Epithelial cell of proximal tubule (primary cell): ENCODE data around the gene MRPL53. TPM values are rescaled to one million over a fixed set of nuclear protein-coding genes. Genes with fewer than 3 reads are reported as not detected.

Experiments used
- DNase-seq: peaks from one replicate; pipeline ENCODE4 v3.0.0-alpha.2; 2011; ENCODE audit warnings: low read depth
- H3K4me3 ChIP-seq: 2 replicates; pipeline ENCODE4 v1.5.1; 2011; ENCODE audit warnings: low read depth, mild to moderate bottlenecking, low read length
- total RNA-seq: library from RNA; depleted of rRNA; stranded (reverse); fragments of >200 nt; gene quantifications from 2 replicates; pipeline ENCODE4 v1.2.3, GENCODE V29; 2015
- TF ChIP-seq, protein P1 (sequence below): conservative IDR thresholded peaks from 2 replicates; pipeline ENCODE4 v1.5.1; 2012; ENCODE audit warnings: low read depth, mild to moderate bottlenecking, low read length

Gene MRPL53
- total RNA-seq, 1 donor from 2014 or later, result 34.2 TPM

DNA sequence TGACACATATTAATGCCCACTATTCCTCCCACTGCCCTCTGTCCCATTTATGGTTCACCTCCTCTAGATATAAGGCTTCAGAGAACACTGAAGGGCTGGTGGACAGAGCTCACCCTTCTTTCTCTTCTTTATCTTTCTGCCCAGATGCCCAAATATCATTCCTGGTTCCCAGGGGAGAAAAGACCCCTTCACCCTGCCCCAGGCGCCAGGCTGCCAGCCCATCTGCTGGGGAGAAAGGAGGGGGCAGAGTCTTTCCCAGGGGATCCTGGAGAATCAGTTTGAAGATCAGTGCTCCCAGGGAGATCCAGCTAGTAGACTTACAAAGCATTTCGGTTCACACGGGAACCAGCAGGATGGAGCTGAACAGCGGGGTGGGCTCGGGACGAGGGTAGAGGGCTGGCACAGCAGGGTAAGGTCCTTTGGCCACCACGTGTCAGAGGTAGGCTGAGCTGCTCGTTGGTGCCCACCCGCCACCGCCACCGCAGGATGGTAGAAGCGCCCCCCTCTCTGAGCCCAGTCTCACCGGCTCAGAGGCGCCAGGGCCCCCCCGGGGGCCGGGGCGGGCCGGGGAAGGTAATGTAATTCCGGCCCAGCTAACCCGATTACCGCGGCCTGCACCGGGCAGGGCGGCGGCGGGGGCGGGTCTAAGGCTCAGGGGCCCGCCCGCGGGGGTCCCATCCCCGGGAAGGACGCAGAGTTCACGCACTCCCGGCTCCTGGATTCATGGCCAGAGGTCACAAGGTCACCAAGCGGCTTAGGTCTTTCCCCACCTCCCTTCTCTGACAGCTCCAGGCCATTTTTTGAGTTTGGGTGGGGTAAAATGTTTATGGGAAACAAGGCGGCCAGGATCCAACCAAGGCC lies 40.5 kb upstream of the MRPL53 start:
- TF ChIP-seq, protein P1, sequence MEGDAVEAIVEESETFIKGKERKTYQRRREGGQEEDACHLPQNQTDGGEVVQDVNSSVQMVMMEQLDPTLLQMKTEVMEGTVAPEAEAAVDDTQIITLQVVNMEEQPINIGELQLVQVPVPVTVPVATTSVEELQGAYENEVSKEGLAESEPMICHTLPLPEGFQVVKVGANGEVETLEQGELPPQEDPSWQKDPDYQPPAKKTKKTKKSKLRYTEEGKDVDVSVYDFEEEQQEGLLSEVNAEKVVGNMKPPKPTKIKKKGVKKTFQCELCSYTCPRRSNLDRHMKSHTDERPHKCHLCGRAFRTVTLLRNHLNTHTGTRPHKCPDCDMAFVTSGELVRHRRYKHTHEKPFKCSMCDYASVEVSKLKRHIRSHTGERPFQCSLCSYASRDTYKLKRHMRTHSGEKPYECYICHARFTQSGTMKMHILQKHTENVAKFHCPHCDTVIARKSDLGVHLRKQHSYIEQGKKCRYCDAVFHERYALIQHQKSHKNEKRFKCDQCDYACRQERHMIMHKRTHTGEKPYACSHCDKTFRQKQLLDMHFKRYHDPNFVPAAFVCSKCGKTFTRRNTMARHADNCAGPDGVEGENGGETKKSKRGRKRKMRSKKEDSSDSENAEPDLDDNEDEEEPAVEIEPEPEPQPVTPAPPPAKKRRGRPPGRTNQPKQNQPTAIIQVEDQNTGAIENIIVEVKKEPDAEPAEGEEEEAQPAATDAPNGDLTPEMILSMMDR, result no peak
- H3K4me3 ChIP-seq, result no peak overlapping the region
- no peak for DNase-seq

DNA sequence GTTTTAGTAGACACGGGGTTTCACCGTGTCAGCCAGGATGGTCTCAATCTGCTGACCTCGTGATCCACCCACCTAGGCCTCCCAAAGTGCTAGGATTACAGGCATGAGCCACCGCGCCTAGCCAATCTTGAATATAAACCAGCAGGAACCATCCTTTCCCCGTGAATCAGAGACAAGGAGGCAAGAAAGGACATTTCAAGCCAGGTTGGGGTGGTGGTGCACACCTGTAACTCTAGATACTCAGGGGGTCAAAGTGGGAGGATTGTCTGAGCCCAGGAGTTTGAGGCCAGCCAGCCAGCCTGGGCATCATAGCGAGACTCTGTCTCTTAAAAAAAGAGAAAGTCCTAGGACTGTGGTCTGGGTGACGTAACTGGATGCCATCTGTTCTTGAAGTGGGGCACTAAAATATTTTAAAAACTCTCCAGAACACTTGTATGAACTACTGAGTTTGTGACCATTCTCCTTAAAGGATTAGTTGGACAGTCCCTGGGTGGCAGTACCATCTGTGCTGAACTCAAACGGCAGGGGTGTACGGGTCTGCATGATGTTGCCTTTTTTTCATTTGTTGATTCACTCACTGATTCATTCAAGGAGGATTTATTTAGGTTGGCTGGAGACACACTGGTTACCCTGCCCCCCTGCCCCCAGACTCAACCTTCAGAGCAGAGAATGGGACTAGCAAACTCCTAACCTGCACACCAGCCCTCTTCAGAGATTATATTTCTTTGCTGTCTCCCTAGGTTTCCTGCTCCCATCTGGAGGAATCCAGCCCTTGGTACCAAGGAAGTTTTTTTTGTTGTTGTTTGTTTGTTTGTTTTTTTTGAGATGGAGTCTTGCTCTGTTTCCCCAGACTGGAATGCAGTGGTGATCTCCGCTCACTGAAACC lies 38.9 kb upstream of the MRPL53 start:
- no peak overlapping the region for H3K4me3 ChIP-seq
- no peak for DNase-seq
- TF ChIP-seq, protein P1, result no peak

DNA sequence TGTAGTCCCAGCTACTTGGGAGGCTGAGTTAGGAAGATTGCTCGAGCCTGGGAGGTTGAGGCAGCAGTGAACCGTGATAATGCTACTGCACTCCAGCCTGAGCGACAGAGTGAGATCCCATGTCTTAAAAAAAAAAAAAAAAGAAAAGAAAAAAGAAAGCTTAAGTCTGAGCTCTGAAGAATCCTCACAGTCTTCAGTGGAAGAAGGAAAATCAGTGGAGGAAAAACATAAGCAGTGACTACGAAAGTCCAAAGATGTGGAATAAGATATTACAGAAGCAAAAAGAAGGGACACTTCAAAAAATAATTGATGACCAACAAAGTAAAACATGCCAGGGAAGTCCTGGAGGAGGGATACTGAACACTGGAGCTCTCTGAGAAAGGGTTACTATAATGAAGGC lies 37.8 kb upstream of the MRPL53 start:
- TF ChIP-seq, protein P1, result no peak
- DNase-seq, result no peak

DNA sequence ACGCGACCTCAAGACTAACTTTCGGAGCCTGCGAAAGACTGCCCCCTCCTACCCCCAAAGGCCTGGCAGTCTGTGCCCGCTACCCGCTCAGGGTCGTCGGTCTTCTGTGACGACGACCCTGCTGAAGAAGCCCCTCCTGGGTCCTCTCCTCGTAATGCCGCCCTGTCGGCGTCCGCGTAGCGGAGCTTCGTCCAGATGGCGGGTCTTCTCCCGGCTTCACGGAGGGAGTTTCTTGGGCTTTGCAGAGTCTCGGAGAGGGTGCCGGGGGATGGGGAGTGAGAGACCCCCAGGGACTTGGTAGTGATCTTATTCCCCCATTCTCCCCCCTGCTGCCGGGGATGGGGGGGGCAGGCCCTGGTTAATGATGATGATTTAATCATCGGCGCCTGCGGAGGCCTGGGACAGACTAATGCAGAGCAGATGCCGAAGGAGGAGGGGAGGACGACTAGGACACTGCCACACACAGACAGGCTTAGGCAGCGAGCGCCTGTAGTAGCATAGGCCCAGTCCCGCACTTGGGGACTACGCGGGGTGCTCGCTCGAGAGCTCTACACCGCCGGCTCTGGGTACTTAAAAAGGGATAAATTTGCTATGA lies 35.5 kb upstream of the MRPL53 start:
- no peak for DNase-seq
- H3K4me3 ChIP-seq, result peak overlapping the region; percentile 72
- TF ChIP-seq, protein P1, result no peak

More for the DNA sequence above, 37.8 kb upstream of the MRPL53 start:
- H3K4me3 ChIP-seq, result no peak overlapping the region

DNA sequence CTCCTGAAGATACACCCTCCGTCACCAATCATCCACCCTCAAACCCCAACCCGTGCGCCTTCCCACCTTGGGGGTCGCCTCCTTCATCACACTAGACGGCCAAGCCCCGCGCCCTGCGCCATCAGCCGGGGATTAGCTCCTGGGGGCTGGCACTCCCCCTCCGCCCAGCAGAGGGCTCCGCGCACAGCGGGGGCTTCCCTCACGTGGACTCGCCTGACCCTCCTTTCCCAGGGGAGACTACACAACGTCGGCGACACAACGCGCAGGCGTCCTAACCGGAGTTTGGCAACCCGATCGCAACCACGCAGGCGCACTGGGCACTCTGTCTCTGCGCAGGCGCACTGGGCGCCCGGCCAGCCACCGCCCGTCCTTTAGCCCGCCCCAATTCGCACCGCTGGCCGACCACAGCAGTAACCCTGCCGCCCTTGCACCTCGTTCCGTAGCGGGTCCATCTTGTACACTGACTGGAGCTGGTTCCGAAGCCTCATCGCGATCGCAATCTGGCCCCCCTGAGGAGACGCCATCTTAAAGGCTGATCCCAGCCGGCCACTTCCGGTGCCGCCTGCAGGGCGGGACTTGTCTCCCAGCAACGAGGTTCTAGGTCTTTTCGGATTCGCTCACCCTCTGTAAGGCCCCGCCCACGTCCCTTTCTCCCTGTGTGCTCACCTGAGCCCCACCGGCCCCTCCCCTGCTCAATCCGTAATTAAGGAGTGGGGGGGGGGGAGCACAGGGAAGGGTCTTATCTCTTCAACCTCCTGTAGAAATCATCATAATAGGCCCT lies 34.9 kb upstream of the MRPL53 start, which contains the start of gene PCGF1:
Gene PCGF1 (minus strand): TSS at position 551 of the 781 bp plus-strand sequence. CDS start 27 bp downstream, at position 524.
- H3K4me3 ChIP-seq, result peak within 1 kb of the TSS; percentile 72
- TF ChIP-seq, protein P1, result peak; percentile 30
- peak; percentile 79 for DNase-seq

DNA sequence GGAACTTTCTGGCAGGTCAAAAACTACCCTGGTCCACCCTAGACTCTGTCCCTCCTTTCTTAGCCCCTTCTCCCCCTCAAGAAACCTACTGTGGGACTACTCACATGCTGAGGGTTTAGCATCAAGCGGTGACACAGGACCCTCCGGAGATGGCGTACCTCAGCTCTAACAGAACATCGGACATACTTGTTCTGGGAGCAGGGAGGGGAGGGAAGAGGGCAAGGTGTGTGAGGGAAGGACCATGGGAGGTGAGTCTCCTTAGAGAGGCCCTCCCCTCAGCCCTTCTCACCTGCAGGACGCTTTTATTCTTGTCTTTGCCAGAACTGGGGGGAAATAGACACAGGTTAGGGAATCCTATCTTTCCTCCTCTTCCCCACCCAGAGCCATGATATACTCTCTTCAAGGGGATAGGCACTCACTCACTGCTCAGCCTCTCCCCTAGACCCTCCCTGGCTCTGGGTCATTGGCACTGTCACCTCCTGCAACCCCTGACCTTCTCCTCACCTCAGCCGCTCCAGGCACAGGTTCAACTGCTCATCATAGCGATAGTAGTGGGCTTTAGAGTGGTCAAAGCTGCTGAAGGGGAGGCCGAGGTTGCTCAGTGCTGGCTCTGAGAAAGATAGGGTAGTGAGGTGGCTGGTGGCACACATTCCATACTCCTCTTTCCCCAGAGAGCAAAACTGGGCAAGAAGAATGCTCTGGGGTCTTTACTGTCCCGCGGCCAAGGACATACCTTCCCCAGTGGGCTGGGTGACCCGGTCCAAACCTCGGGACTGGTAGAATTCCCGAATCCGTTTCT lies 33.2 kb upstream of the MRPL53 start:
- TF ChIP-seq, protein P1, result no peak
- H3K4me3 ChIP-seq, result peak overlapping the region; percentile 32
- no peak for DNase-seq
